Measurements from ENCODE around the gene WWC2. TPM values are rescaled to one million over a fixed set of nuclear protein-coding genes. Genes with fewer than 3 reads are reported as not detected.
"Not testable (repeated sequence)": the region's sequence is repeated elsewhere in the genome, so short reads cannot be mapped to it uniquely, and the experiment has no call there.

The WWC2 gene
- total RNA-seq, 1 donor, result 35.1 TPM

DNA sequence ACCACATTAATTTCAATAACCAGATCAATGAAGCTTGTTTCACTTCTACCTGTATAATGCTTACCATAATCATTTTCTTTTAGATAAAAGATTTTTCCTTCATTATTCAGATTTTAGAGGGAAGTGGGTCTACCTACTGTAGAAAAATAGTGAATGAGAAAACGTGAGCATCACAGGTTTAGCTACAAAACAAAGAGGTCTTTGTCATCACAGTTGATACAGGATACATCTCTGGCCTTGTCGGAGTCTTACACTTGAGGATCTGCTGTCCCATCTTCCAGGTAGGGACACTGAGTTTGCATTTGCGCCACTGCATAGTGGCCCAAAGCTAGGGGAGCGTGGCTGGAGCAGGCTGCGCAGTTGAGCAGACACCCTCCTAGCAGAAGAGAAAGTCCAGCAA, 222.5 kb downstream of the WWC2 start:
- Histone ChIP-seq H2AFZ (ENCODE audit: low read length) (no peak overlapping the region), H4K20me1 (ENCODE audit: insufficient read depth, low read length) (no peaks in the 10 kb centered on the region), H3K27ac (ENCODE audit: low read depth, low read length) (no peak overlapping the region), H3K36me3 (ENCODE audit: insufficient read depth, low read length) (peaks cover 5% of the 10 kb centered on the region), H3K4me3 (ENCODE audit: insufficient read depth, low read length) (no peak overlapping the region), H3K4me1 (ENCODE audit: insufficient read depth, low read length) (no peaks in the 10 kb centered on the region), H3K27me3 (ENCODE audit: insufficient read depth, low read length) (no peaks in the 10 kb centered on the region), H3K4me2 (ENCODE audit: insufficient read depth, low read length) (no peak overlapping the region), H3K9me3 (ENCODE audit: low read depth, low read length) (no peaks in the 10 kb centered on the region), H3K79me2 (ENCODE audit: insufficient read depth, low read length) (no peaks in the 10 kb centered on the region)
- TF ChIP-seq, protein P1, sequence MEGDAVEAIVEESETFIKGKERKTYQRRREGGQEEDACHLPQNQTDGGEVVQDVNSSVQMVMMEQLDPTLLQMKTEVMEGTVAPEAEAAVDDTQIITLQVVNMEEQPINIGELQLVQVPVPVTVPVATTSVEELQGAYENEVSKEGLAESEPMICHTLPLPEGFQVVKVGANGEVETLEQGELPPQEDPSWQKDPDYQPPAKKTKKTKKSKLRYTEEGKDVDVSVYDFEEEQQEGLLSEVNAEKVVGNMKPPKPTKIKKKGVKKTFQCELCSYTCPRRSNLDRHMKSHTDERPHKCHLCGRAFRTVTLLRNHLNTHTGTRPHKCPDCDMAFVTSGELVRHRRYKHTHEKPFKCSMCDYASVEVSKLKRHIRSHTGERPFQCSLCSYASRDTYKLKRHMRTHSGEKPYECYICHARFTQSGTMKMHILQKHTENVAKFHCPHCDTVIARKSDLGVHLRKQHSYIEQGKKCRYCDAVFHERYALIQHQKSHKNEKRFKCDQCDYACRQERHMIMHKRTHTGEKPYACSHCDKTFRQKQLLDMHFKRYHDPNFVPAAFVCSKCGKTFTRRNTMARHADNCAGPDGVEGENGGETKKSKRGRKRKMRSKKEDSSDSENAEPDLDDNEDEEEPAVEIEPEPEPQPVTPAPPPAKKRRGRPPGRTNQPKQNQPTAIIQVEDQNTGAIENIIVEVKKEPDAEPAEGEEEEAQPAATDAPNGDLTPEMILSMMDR (IDR thresholded peaks at IDR 0.05; ENCODE audit: extremely low read depth, low read depth, low read length), result no peak
- DNase-seq (ENCODE audit: insufficient read length, low spot score, missing footprints), result no peak

GRCh38 chr4:183322326-183322725, 223.3 kb downstream of the WWC2 start, which contains the start of gene CLDN24:
Gene CLDN24, minus strand, starts transcription at chr4:183322426. Its CDS starts 0 bp downstream, at chr4:183322426.
- Histone ChIP-seq H3K4me3 (ENCODE audit: insufficient read depth, low read length) (no peak within 1 kb of the TSS), H3K27ac (ENCODE audit: low read depth, low read length) (no peak within 1 kb of the TSS), H3K27me3 (ENCODE audit: insufficient read depth, low read length) (no peaks in the 10 kb centered on the region), H3K4me2 (ENCODE audit: insufficient read depth, low read length) (no peak within 1 kb of the TSS), H3K9me3 (ENCODE audit: low read depth, low read length) (no peaks in the 10 kb centered on the region), H3K4me1 (ENCODE audit: insufficient read depth, low read length) (no peaks in the 10 kb centered on the region), H3K36me3 (ENCODE audit: insufficient read depth, low read length) (peaks cover 5% of the 10 kb centered on the region), H2AFZ (ENCODE audit: low read length) (no peak within 1 kb of the TSS), H3K79me2 (ENCODE audit: insufficient read depth, low read length) (no peaks in the 10 kb centered on the region), H4K20me1 (ENCODE audit: insufficient read depth, low read length) (no peaks in the 10 kb centered on the region)
- no peak for DNase-seq (ENCODE audit: insufficient read length, low spot score, missing footprints)
- TF ChIP-seq, protein P1 (IDR thresholded peaks at IDR 0.05; ENCODE audit: extremely low read depth, low read depth, low read length), result no peak

- Histone ChIP-seq H2AFZ (ENCODE audit: low read length) (no peak overlapping the region), H3K4me3 (ENCODE audit: insufficient read depth, low read length) (no peak overlapping the region), H3K4me2 (ENCODE audit: insufficient read depth, low read length) (no peak overlapping the region), H3K9me3 (ENCODE audit: low read depth, low read length) (no peaks in the 10 kb centered on the region), H4K20me1 (ENCODE audit: insufficient read depth, low read length) (no peaks in the 10 kb centered on the region), H3K27ac (ENCODE audit: low read depth, low read length) (no peak overlapping the region), H3K79me2 (ENCODE audit: insufficient read depth, low read length) (no peaks in the 10 kb centered on the region), H3K27me3 (ENCODE audit: insufficient read depth, low read length) (no peaks in the 10 kb centered on the region), H3K36me3 (ENCODE audit: insufficient read depth, low read length) (peaks cover 5% of the 10 kb centered on the region), H3K4me1 (ENCODE audit: insufficient read depth, low read length) (no peaks in the 10 kb centered on the region)
- TF ChIP-seq, protein P1 (IDR thresholded peaks at IDR 0.05; ENCODE audit: extremely low read depth, low read depth, low read length), result no peak
- DNase-seq (ENCODE audit: insufficient read length, low spot score, missing footprints), result no peak
These were observed 224.2 kb downstream of the WWC2 start for GRCh38 chr4:183323295-183323694.

GRCh38 chr4:183324056-183324455, 225.0 kb downstream of the WWC2 start:
- not testable (repeated sequence) for H3K36me3 ChIP-seq (ENCODE audit: insufficient read depth, low read length); H3K27ac ChIP-seq (ENCODE audit: low read depth, low read length)

More at GRCh38 chr4:183324056-183324455, 225.0 kb downstream of the WWC2 start:
- H3K4me3 ChIP-seq (ENCODE audit: insufficient read depth, low read length); H3K4me2 ChIP-seq (ENCODE audit: insufficient read depth, low read length); H4K20me1 ChIP-seq (ENCODE audit: insufficient read depth, low read length); H2AFZ ChIP-seq (ENCODE audit: low read length); H3K79me2 ChIP-seq (ENCODE audit: insufficient read depth, low read length); H3K27me3 ChIP-seq (ENCODE audit: insufficient read depth, low read length); H3K4me1 ChIP-seq (ENCODE audit: insufficient read depth, low read length); H3K9me3 ChIP-seq (ENCODE audit: low read depth, low read length); DNase-seq (ENCODE audit: insufficient read length, low spot score, missing footprints): not testable (repeated sequence)

Data from osteoblast (primary cell).